Stimulated activated CD4-positive, alpha-beta T cell treated with anti-CD3 and anti-CD28 coated beads, Interleukin-4, amount 100 ng/mL, for 48 hours (primary cell): ENCODE data around the gene PF4V1.

ENCODE experiments used
- DNase-seq, 2 donors: peaks; one replicate each; pipeline ENCODE4 v3.0.0-alpha.2; 2020; ENCODE audit warnings: low read depth in 2 of 2

Gene PF4V1

DNA sequence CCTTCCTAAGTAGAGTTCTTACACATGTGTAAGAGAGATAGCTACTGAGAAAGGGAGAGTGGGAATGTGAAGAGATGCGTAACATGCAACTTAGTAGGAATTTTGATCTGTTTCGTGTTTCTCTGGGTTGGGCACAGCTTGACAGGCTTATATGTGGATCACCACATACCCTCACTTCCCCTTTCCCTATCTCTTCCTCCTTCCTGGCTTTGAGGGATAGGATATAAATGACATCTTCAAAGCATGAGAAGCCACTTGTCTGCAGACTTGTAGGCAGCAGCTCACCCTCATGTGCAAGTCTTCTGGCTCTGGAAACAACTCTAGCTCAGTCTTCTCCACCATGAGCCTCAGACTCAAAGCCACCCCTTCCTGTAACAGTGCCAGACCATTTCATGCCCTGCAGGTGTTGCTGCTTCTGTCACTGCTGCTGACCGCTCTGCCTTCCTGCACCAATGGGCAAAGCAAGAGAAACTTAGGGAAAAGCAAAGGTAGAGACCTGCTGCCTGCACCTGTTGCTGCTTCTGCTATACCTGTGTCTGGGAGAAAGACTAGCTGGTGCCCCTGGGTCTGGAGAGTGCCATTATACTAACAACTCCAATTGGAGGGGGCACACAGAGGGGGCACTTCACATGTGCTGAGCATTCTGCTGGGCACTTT lies 5.4 kb upstream of the PF4V1 start:
- no peak for DNase-seq

DNA sequence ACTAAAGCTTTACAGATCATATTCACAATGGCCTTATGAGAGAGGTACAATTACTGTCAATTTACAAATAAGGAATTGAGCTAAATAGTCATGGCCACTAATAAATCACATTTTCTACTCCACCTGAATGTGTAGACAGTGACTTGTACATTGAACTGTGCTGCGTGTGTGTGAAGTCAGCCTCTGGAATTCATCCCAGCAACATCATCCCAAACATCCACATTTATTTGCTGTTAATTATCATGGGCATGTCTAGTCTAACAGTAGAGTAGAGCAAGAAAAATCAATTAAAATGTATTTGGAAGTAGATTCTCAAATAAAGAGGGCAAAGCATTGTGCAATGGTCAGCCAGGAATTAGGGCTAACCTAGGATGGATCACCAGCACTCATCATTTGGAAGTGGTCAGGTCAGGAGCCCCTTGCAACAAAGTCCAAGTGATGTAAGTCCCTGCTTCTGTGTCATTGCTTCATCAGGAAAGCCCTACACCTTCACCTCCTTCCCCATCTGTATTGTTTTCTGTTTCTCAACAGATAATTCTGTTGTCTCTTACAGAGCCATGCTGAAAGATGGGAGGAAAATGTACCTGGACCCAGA lies 4.8 kb upstream of the PF4V1 start:
- DNase-seq = no peak

DNA sequence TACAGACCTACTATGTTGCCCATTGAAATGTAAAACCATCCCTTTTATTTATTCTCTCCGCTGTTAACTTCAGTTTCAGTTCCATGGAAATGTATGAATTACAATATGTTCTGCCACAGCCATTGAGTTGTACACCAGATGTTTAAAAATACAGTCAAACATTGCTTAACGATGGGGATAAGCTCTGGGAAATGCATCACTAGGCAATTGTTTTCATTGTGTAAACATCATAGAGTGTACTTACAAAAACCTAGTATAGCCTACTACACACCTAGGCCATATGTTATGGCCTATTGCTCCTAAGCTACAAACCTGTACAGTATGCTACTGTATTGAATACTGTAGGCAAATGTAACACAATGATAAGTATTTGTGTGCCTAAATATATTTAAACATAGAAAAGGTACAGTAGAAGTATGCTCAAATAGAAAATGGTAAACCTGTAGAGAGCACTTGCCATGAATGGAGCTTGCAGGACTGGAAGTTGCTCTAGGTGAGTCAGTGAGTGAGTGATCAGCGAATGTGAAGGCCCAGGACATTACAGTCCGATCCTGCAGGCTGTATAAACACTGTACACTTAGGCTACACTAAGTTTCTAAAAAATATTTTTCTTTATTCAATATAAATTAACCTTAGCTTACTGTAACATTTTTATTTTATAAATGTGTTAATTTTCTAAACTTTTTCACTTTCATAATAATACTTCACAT lies 2.7 kb upstream of the PF4V1 start:
- no peak for DNase-seq

DNA sequence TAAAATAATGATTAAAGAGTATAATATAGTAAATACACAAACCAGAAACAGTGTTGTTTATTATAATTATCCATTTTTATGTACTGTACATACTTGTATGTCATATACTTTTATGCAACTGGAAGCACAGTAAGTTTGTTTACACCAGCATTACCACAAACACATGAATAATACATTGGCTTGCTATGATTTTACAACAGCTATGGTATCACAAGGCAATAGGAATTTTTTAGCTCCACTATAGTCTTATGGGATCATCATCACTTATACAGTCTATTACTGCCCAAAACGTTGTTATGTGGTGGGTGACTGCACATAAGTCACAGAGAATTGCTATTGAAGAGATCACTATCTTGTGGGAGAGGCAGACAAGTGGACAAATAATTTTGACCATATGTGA lies 1.8 kb upstream of the PF4V1 start:
- no peak for DNase-seq

DNA sequence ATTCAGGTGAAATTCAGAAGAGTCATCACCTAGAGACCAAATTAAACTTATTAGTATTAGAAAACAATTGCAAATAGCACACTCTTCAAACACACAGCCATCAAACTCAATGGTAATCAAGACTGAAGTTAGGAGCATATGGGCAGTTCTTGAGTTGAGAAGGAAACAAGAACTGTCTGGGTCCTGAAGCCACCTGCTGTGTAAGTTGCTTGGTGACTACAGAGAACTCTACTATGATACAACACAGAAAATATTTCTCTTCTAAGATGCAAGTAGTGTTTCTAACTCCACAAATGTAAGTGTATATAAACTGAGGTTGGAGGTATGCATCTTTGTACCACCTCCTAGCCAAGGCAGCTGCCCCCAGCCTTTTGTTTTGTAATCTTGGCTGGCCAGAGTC lies 325 bp upstream of the PF4V1 start:
- DNase-seq = no peak

DNA sequence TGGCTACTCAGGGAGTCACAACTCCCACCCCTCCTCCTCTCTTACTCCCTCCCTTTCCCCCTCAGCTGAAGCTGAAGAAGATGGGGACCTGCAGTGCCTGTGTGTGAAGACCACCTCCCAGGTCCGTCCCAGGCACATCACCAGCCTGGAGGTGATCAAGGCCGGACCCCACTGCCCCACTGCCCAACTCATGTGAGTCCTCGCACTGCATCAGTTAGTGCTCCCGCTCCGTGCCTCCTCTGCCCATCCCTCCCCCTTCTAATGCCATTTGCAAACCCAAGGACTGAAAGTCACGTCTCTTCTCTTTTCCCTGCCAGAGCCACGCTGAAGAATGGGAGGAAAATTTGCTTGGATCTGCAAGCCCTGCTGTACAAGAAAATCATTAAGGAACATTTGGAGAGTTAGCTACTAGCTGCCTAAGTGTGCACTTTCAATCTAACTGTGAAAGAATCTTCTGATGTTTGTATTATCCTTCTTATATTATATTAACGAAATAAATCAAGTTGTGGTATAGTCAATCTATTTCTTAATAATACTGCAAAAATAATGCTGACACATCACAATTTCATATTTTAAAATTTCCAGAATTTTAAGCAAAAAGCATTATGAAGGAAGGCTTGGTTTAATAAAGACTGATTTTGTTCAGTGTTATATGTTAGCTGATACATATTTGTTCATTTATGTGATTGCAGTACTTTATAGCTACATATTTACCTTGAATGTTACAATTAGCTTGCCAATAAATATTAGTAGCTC lies 800 bp downstream of the PF4V1 start:
- DNase-seq = no peak

DNA sequence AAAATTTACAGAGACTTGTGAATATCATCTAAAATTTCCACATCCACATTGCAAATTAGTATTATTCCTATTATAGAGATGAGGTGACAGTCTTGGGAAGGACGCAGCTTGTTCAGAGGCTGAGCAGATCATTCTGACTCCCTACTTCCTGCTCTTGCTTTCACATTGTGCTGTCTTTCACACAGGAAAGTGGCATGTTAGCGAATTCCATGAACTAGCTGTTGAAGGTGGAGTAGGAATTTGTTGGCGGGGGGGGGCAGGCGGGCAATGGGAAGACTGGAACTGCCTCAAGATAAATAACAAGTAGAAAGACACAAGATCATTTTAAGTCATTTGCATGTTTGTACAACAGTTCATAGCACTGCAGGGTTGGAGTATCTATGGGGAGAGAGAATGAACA lies 2.3 kb downstream of the PF4V1 start:
- no peak for DNase-seq

DNA sequence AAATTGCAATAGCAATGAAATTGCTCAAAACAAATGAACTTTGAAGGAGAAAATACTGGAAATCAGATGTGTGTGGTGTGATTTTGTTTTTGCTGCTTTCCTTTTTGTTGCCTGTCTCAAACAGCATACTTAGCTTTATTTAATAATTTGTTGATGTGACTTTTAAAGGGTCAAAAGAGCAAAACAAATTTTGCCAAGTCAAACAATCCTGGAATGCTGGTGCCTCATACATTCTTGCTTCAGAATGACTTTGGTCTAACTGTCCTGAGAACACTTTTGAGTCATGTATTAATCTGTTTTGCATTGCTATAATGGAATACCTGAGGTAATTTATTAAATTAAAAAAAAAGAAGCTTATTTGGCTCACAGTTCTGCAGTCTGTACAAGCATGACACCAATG lies 3.4 kb downstream of the PF4V1 start:
- no peak for DNase-seq

DNA sequence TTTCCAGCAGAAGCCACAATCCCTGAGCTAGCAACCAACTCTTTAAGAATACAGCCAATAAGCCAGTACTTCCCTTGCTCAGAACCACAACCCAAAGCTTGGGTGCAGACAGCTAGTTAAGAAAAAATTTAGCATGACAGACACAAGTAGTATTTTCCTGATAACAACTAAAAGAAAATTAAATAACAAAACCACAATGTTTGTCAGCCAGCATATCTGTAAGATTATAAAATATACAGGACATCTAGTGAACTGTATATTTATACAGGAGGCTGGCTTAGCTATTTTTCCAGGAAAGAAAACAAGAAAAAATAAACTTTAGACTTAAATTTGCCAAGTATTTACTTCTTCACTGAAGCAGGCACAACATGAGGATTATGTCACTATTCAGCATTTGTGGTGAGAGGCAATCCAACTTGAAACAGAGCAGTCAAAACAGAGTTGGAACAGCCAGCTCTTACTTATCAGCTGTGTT lies 6.6 kb downstream of the PF4V1 start:
- DNase-seq = no peak

DNA sequence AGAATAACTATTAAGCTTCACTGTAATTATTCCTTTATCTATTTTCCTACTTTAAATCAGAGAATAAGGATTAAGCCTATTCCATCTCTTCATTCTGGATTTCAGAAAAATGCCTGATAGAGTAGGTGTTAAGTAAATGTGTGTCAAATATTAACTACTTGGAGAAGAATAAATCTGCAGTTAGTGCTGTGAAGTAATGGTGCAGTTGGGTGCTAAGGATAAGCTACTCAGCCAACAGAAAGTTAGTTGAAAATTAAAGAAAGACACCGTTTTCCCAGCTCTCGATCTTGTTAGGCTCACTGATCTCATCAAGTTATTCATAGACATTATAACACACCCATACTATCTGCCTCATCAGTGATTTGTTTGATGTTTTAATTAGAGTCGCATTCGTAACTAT lies 7.1 kb downstream of the PF4V1 start:
- no peak for DNase-seq

DNA sequence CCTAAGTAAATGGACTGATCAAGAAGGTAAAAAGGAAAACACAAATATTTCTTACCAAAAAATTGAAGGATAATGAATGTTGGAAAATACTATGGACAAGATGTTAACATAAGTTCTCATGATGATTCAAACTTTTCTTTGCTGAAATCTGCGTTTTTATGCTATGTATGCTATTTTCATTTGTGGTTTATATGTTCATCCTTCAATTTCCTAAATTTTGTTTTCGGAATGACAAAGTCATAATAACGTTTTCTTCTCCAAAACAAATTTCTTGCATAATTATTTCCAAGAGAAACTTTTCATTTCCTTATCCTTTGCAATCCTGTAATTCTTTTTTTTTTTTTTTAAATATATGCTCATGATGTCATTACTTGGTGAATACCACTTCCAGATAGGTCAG lies 7.8 kb downstream of the PF4V1 start:
- no peak for DNase-seq

DNA sequence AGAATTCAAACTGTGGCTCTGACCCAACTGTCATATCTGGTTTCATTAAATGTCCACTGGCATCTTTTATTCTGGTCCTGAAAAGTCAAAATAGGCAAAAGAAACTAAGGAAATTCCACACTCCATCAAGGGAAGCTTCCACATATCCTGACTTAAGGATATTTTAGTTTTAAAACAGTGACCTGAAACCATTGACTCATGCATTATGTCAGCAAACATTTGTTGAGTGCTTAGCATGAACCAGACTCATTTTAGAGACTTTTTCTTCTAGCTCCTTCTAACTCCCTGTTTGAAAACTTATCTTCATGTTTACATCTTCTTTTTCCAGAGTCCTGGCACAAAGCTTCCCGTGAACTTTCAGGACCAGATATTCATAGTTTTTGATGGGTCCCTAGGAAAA lies 9.2 kb downstream of the PF4V1 start:
- no peak for DNase-seq

DNA sequence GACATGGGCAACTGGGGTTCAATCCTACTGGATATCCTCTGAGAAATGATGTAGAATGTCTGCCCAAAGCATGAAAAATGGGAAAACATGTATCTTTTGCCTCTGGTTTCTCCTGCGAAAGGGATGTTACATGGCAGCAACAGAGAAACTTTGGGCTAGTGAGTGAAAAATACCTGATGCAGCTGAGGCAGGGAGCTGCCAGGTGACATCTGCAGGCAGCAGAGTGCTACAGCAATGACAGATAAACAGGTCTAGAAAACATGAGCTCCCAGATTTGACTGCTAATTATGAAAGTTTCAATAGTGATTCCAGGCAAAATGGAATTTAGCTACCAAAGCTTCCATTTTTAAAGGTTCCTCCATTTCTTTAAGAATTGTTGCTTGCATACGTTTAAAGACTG lies 11.3 kb downstream of the PF4V1 start:
- DNase-seq = no peak

DNA sequence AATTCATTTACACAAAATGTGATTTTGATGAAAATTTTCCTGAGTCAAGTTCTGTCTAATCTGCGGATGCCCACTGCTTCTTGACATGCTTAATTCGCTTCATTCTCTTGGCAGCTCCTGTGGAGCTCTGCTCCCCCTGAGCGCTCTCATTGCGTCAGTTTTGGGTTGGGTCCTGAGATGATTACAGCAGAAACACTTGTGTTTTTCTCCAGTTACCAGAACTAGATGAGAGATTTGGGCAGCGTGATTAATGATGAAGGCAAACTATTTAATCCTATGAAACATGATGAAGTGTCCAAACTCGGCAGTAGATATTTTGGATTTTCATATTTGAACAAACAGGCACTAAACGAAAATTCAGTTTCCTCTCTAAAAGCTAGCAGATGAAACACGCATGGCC lies 11.9 kb downstream of the PF4V1 start:
- no peak for DNase-seq

DNA sequence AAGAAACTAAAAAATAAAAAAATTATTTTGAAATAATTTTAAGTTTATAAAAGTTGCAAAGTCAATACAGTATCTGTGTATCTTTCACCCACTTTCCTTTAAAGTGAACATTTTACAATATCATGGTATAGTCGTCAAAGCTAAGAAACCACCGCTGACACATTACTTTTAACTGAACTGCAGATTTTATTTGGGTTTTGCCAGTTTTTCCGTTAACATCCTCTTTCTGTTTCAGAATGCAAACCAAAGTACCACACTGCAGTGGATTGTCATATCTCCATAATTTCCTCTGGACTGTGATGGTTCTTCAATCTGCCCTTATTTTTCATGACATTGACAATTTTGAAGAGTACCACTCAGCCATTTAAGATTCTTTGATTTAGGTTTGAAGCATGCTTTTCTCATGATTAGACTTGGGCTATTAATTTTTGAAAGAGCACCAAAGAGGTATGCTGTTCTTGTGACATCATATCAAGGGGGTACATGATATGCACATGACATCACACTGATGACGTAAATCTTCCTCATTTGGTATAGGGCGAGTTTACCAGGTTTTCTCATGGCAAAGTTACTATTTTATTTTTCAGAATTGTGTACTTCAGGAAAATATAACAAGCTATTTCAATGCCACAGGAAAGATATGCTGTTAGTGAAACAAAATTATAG lies 12.5 kb downstream of the PF4V1 start:
- DNase-seq = no peak

DNA sequence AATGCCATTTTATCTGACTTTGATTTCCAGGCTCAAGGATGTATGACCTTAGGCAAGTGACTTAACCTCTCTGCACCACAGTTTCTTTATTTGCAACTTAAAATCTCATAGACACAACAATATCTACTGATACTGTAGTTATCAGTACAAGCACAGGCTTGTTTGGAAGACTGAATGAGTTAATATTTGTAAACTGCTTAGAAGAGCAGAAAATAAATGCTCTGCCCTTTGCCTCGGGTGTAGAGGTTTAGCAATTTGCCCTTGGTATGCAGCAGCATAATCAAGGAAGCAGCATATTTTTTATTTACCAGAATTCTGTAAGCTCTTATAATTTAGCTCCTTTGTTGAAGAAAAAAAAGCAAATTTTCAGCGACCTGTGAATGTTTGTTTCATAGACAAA lies 13.2 kb downstream of the PF4V1 start:
- DNase-seq = no peak

DNA sequence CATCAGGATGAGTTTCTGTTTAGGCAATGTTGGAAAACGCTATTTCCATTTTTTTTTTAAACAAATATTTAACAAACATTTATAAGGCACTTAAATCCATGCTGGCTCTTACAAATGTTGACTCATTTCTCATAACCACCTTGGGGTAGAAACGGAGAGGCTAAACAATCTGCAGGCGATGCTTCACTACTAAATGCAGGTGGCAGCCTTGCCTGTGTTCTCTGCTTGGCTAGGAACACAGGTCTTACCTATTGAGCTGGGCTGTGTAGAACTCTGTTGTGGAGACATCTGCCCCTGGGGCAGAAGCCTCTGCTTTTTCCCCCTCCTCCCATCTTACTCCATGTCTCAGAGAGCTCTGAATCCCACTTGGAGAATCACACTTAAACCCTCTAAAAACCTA lies 14.7 kb downstream of the PF4V1 start:
- DNase-seq = no peak

DNA sequence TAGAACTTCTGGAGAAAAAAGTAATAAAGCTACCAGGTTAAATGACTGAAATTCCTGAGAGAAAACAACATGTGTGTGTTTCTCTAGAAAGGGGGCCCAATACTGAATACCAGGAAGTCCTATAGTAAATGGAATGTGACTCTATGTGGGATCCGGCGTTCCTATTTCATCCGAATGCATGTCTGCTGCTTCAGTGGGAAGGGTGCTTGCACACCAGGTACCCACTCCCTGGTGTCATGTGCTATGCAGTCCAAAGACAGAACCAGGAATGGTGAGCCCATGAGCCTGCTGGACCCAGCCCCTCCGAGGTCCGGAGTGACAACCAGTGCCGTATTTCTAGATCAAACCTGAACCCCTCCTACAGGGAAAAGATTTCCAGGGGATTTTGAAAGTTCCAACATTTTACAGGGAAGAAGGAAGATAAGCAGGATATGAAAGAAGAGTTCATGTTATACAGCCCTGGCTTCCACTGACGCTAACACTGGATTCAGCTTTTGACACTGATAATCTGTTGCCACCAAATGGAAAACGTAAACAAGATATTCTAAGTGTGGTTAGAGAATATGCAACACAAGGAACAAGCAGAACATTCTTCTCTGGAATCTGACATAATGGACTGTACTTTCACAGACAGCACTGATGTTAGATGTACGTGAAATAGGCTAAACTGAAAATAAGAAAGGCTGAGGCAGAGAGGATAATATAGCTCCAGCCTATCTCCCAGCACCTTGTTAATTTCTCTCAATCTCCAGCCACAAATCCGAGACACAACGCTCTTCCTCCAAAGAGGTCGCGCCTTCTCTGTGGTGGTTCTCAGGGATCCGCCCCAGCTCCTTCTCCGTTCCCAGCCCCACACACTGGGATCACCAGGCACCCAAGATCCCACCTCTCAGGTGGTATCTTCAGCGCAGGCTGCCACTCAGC lies 15.4 kb downstream of the PF4V1 start:
- DNase-seq = no peak

DNA sequence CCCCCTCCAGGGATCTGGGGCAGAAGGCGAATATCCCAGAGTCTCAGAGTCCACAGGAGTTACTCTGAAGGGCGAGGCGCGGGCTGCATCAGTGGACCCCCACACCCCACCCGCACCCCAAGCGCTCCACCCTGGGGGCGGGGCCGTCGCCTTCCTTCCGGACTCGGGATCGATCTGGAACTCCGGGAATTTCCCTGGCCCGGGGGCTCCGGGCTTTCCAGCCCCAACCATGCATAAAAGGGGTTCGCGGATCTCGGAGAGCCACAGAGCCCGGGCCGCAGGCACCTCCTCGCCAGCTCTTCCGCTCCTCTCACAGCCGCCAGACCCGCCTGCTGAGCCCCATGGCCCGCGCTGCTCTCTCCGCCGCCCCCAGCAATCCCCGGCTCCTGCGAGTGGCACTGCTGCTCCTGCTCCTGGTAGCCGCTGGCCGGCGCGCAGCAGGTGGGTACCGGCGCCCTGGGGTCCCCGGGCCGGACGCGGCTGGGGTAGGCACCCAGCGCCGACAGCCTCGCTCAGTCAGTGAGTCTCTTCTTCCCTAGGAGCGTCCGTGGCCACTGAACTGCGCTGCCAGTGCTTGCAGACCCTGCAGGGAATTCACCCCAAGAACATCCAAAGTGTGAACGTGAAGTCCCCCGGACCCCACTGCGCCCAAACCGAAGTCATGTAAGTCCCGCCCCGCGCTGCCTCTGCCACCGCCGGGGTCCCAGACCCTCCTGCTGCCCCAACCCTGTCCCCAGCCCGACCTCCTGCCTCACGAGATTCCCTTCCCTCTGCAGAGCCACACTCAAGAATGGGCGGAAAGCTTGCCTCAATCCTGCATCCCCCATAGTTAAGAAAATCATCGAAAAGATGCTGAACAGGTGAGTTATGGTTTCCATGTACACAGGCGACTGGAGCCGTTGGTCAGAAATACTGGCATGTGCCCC lies 16.3 kb downstream of the PF4V1 start, which contains the start of gene CXCL1:
Gene CXCL1, plus strand, starts transcription at position 264 of the 926 bp plus-strand sequence. Its CDS starts 78 bp downstream, at position 342.
- DNase-seq = no peak

DNA sequence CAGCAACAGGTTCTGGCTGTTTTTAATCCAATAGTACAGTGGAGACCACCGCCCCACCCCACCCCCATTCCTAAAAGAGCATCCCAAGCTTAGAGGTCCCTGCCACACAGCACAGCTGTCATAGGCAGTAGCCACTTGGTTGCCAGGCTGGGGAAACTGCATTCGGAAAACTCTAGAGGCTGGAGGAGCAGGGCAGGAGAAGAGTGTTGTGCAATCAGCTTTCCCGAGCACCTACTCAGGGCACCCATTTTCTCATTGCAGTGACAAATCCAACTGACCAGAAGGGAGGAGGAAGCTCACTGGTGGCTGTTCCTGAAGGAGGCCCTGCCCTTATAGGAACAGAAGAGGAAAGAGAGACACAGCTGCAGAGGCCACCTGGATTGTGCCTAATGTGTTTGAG lies 17.2 kb downstream of the PF4V1 start:
- no peak for DNase-seq
